ENCODE data around the gene PRSS2. TPM values are rescaled to one million over a fixed set of nuclear protein-coding genes. Genes with fewer than 3 reads are reported as not detected.

Gene PRSS2
- total RNA-seq, 2 experiments from 2014 or later = not detected

- Mint-ChIP-seq H3K27ac (peak overlapping the region; percentile 98), H3K4me1 (ENCODE audit: low read depth) (peaks cover 84% of the 10 kb centered on the region), H3K27me3 (no peaks in the 10 kb centered on the region), H3K9me3 (no peaks in the 10 kb centered on the region), H3K36me3 (ENCODE audit: low read depth) (peaks cover 7% of the 10 kb centered on the region), H3K4me3 (peak overlapping the region; percentile 75)
- DNase-seq = no peak
- no peak for ATAC-seq (ENCODE audit: poor library complexity)
- peaks cover 53% of the 10 kb centered on the region for H3K4me1 ChIP-seq (ENCODE audit: insufficient read depth, low read length)
- intact Hi-C loops (cut with DNase I, micrococcal nuclease) = loop anchor here (2.0 to 10.0 kb wide), 11 partner anchors 19 to 839 kb away; partner anchors contain the start of gene TAS2R38 (in 1 of the 2)
- H3K4me3 ChIP-seq (ENCODE audit: low read length) = peak overlapping the region; percentile 39
- peak overlapping the region in 1 of 2 donors; percentile 99 for H3K27ac ChIP-seq (ENCODE audit: low read depth in 1 of 2, low read length in 2 of 2)
- POLR2A ChIA-PET = interaction anchor here (0.6 to 30.9 kb wide), 17 partner anchors 7 to 508 kb away, joined by 3 to 5733 read pairs (median 6); partner anchors contain the start of gene EPHB6
- no peak for TF ChIP-seq CTCF (IDR thresholded peaks at IDR 0.05)
- no peaks in the 10 kb centered on the region for H3K27me3 ChIP-seq (ENCODE audit: control insufficient read depth in 1 of 2, insufficient read depth in 2 of 2, low read length in 2 of 2)
- no peaks in the 10 kb centered on the region for H3K36me3 ChIP-seq (ENCODE audit: insufficient read depth, low read length)
- no peaks in the 10 kb centered on the region for H3K9me3 ChIP-seq (ENCODE audit: control insufficient read depth in 1 of 2, insufficient read depth in 1 of 2, low read length in 2 of 2)
- CTCF ChIA-PET = interaction anchor here (0.6 to 7.2 kb wide), 9 partner anchors 22 to 567 kb away, joined by 3 to 56 read pairs (median 4); no protein-coding TSS in a partner anchor
These were observed 42.9 kb downstream of the PRSS2 start for GRCh38 chr7:142813699-142814098.

- Mint-ChIP-seq H3K27ac (peak overlapping the region; percentile 98), H3K4me3 (peak overlapping the region; percentile 12), H3K4me1 (ENCODE audit: low read depth) (peaks cover 78% of the 10 kb centered on the region), H3K9me3 (no peaks in the 10 kb centered on the region), H3K36me3 (ENCODE audit: low read depth) (no peaks in the 10 kb centered on the region), H3K27me3 (no peaks in the 10 kb centered on the region)
- Histone ChIP-seq H3K27ac (ENCODE audit: low read depth in 1 of 2, low read length in 2 of 2) (no peak overlapping the region), H3K9me3 (ENCODE audit: control insufficient read depth in 1 of 2, insufficient read depth in 1 of 2, low read length in 2 of 2) (no peaks in the 10 kb centered on the region), H3K36me3 (ENCODE audit: insufficient read depth, low read length) (no peaks in the 10 kb centered on the region), H3K4me1 (ENCODE audit: insufficient read depth, low read length) (peaks cover 45% of the 10 kb centered on the region), H3K27me3 (ENCODE audit: control insufficient read depth in 1 of 2, insufficient read depth in 2 of 2, low read length in 2 of 2) (no peaks in the 10 kb centered on the region), H3K4me3 (ENCODE audit: low read length) (peak overlapping the region; percentile 39)
- intact Hi-C loops (cut with DNase I, micrococcal nuclease) = loop anchor here (5.0 to 10.0 kb wide), 8 partner anchors 38 to 840 kb away; partner anchors contain the start of gene TAS2R38 (in 1 of the 2)
- no peak for DNase-seq
- no peak for TF ChIP-seq CTCF (IDR thresholded peaks at IDR 0.05)
- no peak for ATAC-seq (ENCODE audit: poor library complexity)
- POLR2A ChIA-PET = interaction anchor here (1.2 to 30.9 kb wide), 7 partner anchors 8 to 227 kb away, joined by 4 to 5733 read pairs (median 9); partner anchors contain the start of gene EPHB6
- CTCF ChIA-PET = interaction anchor here (0.8 to 1.2 kb wide), 3 partner anchors 31 to 494 kb away, joined by 3 read pairs; no protein-coding TSS in a partner anchor
These were observed 43.7 kb downstream of the PRSS2 start for GRCh38 chr7:142814451-142814850.

GRCh38 chr7:142815134-142815533 lies 44.4 kb downstream of the PRSS2 start:
- intact Hi-C loops (cut with DNase I, micrococcal nuclease) = loop anchor here in 1 of 2 experiments (5.0 to 10.0 kb wide), 4 partner anchors 50 to 840 kb away; partner anchors contain the start of gene TAS2R38
- ChIA-PET POLR2A (interaction anchor here (0.5 to 30.9 kb wide), 6 partner anchors 9 to 256 kb away, joined by 3 to 5733 read pairs (median 8); partner anchors contain the start of gene EPHB6), CTCF (interaction anchor here (0.8 to 1.4 kb wide), 5 partner anchors 39 to 495 kb away, joined by 3 read pairs; no protein-coding TSS in a partner anchor)
- Histone ChIP-seq H3K27ac (ENCODE audit: low read depth in 1 of 2, low read length in 2 of 2) (no peak overlapping the region), H3K36me3 (ENCODE audit: insufficient read depth, low read length) (no peaks in the 10 kb centered on the region), H3K27me3 (ENCODE audit: control insufficient read depth in 1 of 2, insufficient read depth in 2 of 2, low read length in 2 of 2) (no peaks in the 10 kb centered on the region), H3K4me3 (ENCODE audit: low read length) (no peak overlapping the region), H3K4me1 (ENCODE audit: insufficient read depth, low read length) (peaks cover 39% of the 10 kb centered on the region), H3K9me3 (ENCODE audit: control insufficient read depth in 1 of 2, insufficient read depth in 1 of 2, low read length in 2 of 2) (no peaks in the 10 kb centered on the region)
- ATAC-seq (ENCODE audit: poor library complexity) = peak; percentile 27
- TF ChIP-seq CTCF (IDR thresholded peaks at IDR 0.05) = no peak
- Mint-ChIP-seq H3K27me3 (no peaks in the 10 kb centered on the region), H3K27ac (peak overlapping the region; percentile 98), H3K9me3 (no peaks in the 10 kb centered on the region), H3K36me3 (ENCODE audit: low read depth) (no peaks in the 10 kb centered on the region), H3K4me3 (peak overlapping the region; percentile 79), H3K4me1 (ENCODE audit: low read depth) (peaks cover 71% of the 10 kb centered on the region)
- peak in 2 of 14 experiments; percentile 21 to 24 for DNase-seq
